ENCODE measurements around the gene HERC2.
"Not testable (repeated sequence)": the region's sequence is repeated elsewhere in the genome, so short reads cannot be mapped to it uniquely, and the experiment has no call there.

- TF ChIP-seq CTCF, POLR2A (IDR thresholded peaks at IDR 0.05): not testable (repeated sequence)
These were observed 27.4 kb downstream of the HERC2 start for GRCh38 chr15:28294560-28294959.
